Astrocyte of the cerebellum (primary cell): ENCODE results near the gene ZNF507.

Source experiments
- DNase-seq: peaks from one replicate; pipeline ENCODE4 v3.0.0-alpha.2; 2011; ENCODE audit warnings: low read depth
- H3K4me3 ChIP-seq: 2 replicates; pipeline ENCODE4 v1.5.1; 2011; ENCODE audit warnings: mild to moderate bottlenecking, low read depth, low read length, moderate library complexity
- CTCF ChIP-seq: IDR thresholded peaks from 2 replicates; pipeline ENCODE4 v1.5.1; 2012; ENCODE audit warnings: low read length, low read depth, moderate library complexity, mild to moderate bottlenecking; ENCODE audit errors: missing control alignments
- in situ Hi-C: cut with HindIII; loops from 2 replicates; pipeline ENCODE4 v1.10.0; 2017; ENCODE audit warnings: low sequenced_read_pairs

Gene ZNF507

GRCh38 chr19:32357720-32358119 is 12.3 kb downstream of the ZNF507 start:
- TF ChIP-seq CTCF, result peak; percentile 11
- DNase-seq, result no peak
- in situ Hi-C loops, result no loop called here
- H3K4me3 ChIP-seq, result no peak overlapping the region

- in situ Hi-C loops, result no loop called here
- DNase-seq, result no peak
- TF ChIP-seq CTCF, result no peak
- no peak overlapping the region for H3K4me3 ChIP-seq
Measured at GRCh38 chr19:32358321-32358720, 12.9 kb downstream of the ZNF507 start.

GRCh38 chr19:32359581-32359980 is 14.2 kb downstream of the ZNF507 start:
- in situ Hi-C loops, result no loop called here
- DNase-seq, result no peak
- no peak overlapping the region for H3K4me3 ChIP-seq
- no peak for TF ChIP-seq CTCF

GRCh38 chr19:32361574-32362317 is 16.3 kb downstream of the ZNF507 start:
- TF ChIP-seq CTCF, result no peak
- in situ Hi-C loops, result no loop called here
- DNase-seq, result no peak
- H3K4me3 ChIP-seq, result no peak overlapping the region

GRCh38 chr19:32362318-32362691 is 16.9 kb downstream of the ZNF507 start:
- no peak for DNase-seq
- no peak for TF ChIP-seq CTCF
- no peak overlapping the region for H3K4me3 ChIP-seq
- in situ Hi-C loops, result no loop called here

GRCh38 chr19:32363175-32363574 is 17.8 kb downstream of the ZNF507 start:
- in situ Hi-C loops, result no loop called here
- H3K4me3 ChIP-seq, result no peak overlapping the region
- TF ChIP-seq CTCF, result no peak
- DNase-seq, result no peak

- no peak overlapping the region for H3K4me3 ChIP-seq
- DNase-seq, result no peak
- no peak for TF ChIP-seq CTCF
- in situ Hi-C loops, result no loop called here
Measured at GRCh38 chr19:32363632-32364031, 18.2 kb downstream of the ZNF507 start.
